Astrocyte of the cerebellum (primary cell): ENCODE measurements around the gene HIRIP3.

ENCODE experiments used
- DNase-seq: peaks from one replicate; pipeline ENCODE4 v3.0.0-alpha.2; 2011; ENCODE audit warnings: low read depth
- H3K4me3 ChIP-seq: 2 replicates; pipeline ENCODE4 v1.5.1; 2011; ENCODE audit warnings: mild to moderate bottlenecking, low read depth, low read length, moderate library complexity
- CTCF ChIP-seq: IDR thresholded peaks from 2 replicates; pipeline ENCODE4 v1.5.1; 2012; ENCODE audit warnings: low read length, low read depth, moderate library complexity, mild to moderate bottlenecking; ENCODE audit errors: missing control alignments
- in situ Hi-C: cut with HindIII; loops from 2 replicates; pipeline ENCODE4 v1.10.0; 2017; ENCODE audit warnings: low sequenced_read_pairs

HIRIP3 gene

GRCh38 chr16:30031477-30031918, 36.1 kb upstream of the HIRIP3 start:
- in situ Hi-C loops: no loop called here

GRCh38 chr16:30030841-30031413, 35.5 kb upstream of the HIRIP3 start, which contains the start of gene TLCD3B:
Gene TLCD3B, minus strand, starts transcription at chr16:30031271. Its CDS starts 744 bp downstream, at chr16:30030527.
- no peak within 1 kb of the TSS for H3K4me3 ChIP-seq
- no peak for DNase-seq
- in situ Hi-C loops: no loop called here
- no peak for TF ChIP-seq CTCF

More at GRCh38 chr16:30031477-30031918, 36.1 kb upstream of the HIRIP3 start:
- DNase-seq: no peak
- H3K4me3 ChIP-seq: no peak overlapping the region
- TF ChIP-seq CTCF: no peak

- DNase-seq: no peak
- in situ Hi-C loops: no loop called here
- TF ChIP-seq CTCF: no peak
- no peak overlapping the region for H3K4me3 ChIP-seq
Observed at GRCh38 chr16:30030011-30030685, 34.7 kb upstream of the HIRIP3 start.

- no peak for DNase-seq
- in situ Hi-C loops: no loop called here
- TF ChIP-seq CTCF: no peak
- no peak overlapping the region for H3K4me3 ChIP-seq
Observed at GRCh38 chr16:30028438-30029076, 33.1 kb upstream of the HIRIP3 start.

- H3K4me3 ChIP-seq: no peak overlapping the region
- DNase-seq: no peak
- no peak for TF ChIP-seq CTCF
- in situ Hi-C loops: no loop called here
Observed at GRCh38 chr16:30027588-30028437, 32.4 kb upstream of the HIRIP3 start.

- in situ Hi-C loops: no loop called here
- TF ChIP-seq CTCF: no peak
- no peak for DNase-seq
- H3K4me3 ChIP-seq: no peak overlapping the region
Observed at GRCh38 chr16:30026449-30026848, 31.0 kb upstream of the HIRIP3 start.
